Brain microvascular endothelial cell (primary cell): ENCODE data around the gene ADI1.
"Not testable (repeated sequence)": the region's sequence is repeated elsewhere in the genome, so short reads cannot be mapped to it uniquely, and the experiment has no call there.

ENCODE experiments used
- DNase-seq: peaks from one replicate; pipeline ENCODE4 v3.0.0-alpha.2; 2020
- H3K27ac ChIP-seq: fragments of 250-450 bp; sonication (Bioruptor Pico); 2 replicates; pipeline ENCODE4 v1.5.1; 2020; ENCODE audit warnings: mild to moderate bottlenecking, moderate library complexity
- H3K27me3 ChIP-seq: fragments of 250-450 bp; sonication (Bioruptor Pico); replicated peaks from 2 replicates; pipeline ENCODE4 v1.5.1; 2020; ENCODE audit warnings: mild to moderate bottlenecking
- H3K36me3 ChIP-seq: fragments of 250-450 bp; sonication (Bioruptor Pico); replicated peaks from 2 replicates; pipeline ENCODE4 v1.5.1; 2020; ENCODE audit warnings: mild to moderate bottlenecking
- H3K4me3 ChIP-seq: 2 replicates; pipeline ENCODE4 v1.5.1; 2011; ENCODE audit warnings: low read depth, mild to moderate bottlenecking, control low read depth, low read length, moderate library complexity
- in situ Hi-C: cut with HindIII; loops from 2 replicates; pipeline ENCODE4 v1.10.0; 2017; ENCODE audit warnings: low sequenced_read_pairs, low pct_ligation_motif_present
- TF ChIP-seq, protein P1 (sequence below): IDR thresholded peaks from 2 replicates; pipeline ENCODE4 v1.5.1; 2011; ENCODE audit warnings: low read depth, mild to moderate bottlenecking, moderate library complexity, low read length, control low read depth, inconsistent platforms; ENCODE audit errors: missing control alignments

ADI1 gene

GRCh38 chr2:3517948-3518495 lies 1.3 kb downstream of the ADI1 start:
- H3K27me3 ChIP-seq, result no peaks in the 10 kb centered on the region
- in situ Hi-C loops, result no loop called here
- peak overlapping the region; percentile 77 for H3K27ac ChIP-seq
- peak overlapping the region; percentile 91 for H3K4me3 ChIP-seq
- TF ChIP-seq, protein P1, sequence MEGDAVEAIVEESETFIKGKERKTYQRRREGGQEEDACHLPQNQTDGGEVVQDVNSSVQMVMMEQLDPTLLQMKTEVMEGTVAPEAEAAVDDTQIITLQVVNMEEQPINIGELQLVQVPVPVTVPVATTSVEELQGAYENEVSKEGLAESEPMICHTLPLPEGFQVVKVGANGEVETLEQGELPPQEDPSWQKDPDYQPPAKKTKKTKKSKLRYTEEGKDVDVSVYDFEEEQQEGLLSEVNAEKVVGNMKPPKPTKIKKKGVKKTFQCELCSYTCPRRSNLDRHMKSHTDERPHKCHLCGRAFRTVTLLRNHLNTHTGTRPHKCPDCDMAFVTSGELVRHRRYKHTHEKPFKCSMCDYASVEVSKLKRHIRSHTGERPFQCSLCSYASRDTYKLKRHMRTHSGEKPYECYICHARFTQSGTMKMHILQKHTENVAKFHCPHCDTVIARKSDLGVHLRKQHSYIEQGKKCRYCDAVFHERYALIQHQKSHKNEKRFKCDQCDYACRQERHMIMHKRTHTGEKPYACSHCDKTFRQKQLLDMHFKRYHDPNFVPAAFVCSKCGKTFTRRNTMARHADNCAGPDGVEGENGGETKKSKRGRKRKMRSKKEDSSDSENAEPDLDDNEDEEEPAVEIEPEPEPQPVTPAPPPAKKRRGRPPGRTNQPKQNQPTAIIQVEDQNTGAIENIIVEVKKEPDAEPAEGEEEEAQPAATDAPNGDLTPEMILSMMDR, result no peak
- no peak for DNase-seq
- peaks cover 4% of the 10 kb centered on the region for H3K36me3 ChIP-seq

GRCh38 chr2:3516831-3517230 lies 2.5 kb downstream of the ADI1 start:
- peaks cover 16% of the 10 kb centered on the region for H3K36me3 ChIP-seq
- TF ChIP-seq, protein P1, result no peak
- H3K27ac ChIP-seq, result no peak overlapping the region
- no peak overlapping the region for H3K4me3 ChIP-seq
- no peak for DNase-seq
- in situ Hi-C loops, result no loop called here
- H3K27me3 ChIP-seq, result no peaks in the 10 kb centered on the region

DNA sequence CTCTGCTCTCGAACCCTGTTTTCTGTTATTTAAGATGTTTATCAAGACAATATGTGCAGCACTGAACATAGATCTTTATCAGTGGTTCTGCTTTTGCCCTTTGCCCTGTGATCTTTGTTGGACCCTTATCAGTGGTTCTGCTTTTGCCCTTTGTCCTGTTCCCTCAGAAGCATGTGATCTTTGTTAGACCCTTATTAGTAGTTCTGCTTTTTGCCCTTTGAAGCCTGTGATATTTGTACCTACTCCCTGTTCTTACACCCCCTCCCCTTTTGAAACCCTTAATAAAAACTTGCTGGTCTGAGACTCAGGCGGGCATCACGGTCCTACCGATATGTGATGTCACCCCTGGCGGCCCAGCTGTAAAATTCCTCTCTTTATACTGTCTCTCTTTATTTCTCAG lies 3.9 kb downstream of the ADI1 start:
- H3K36me3 ChIP-seq, result peaks cover 17% of the 10 kb centered on the region
- H3K4me3 ChIP-seq, DNase-seq, H3K27me3 ChIP-seq, H3K27ac ChIP-seq, in situ Hi-C loops: not testable (repeated sequence)

DNA sequence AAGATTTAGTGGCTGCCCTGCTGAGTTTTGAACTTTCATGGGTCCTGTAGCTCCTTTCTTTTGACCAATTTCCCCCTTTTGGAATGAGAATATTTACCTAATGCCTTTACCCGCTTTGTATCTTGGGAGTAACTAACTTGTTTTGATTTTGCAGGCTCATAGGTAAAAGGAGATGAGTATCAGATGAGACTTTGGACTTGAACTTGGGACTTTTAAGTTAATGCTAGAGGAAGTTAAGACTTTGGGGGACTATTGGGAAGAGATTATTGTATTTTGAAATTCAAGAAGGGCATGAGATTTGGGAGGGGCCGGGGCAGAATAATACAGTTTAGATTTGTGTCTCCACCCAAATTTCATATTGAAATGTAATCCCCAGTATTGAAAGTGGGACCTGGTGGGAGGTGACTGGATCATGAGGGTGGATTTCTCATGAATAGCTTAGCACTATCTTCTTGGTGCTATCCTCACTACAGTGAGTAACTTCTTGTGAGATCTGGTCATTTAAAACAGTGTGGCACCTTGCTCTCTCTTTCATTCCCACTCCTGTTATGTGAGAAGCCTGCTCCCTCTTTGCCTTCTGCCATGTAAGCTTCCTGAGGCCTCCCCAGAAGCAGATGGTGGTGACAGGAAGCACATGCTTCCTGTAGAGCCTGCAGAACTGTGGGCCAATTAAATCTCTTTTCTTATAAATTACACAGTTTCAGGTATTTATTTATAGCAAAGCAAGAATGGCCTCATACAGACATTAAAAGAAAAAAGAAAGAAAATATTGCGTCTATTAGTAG lies 6.1 kb downstream of the ADI1 start:
- TF ChIP-seq, protein P1, result no peak
- no peak overlapping the region for H3K27ac ChIP-seq
- in situ Hi-C loops, result no loop called here
- DNase-seq, result no peak
- H3K27me3 ChIP-seq, result no peaks in the 10 kb centered on the region
- peaks cover 17% of the 10 kb centered on the region for H3K36me3 ChIP-seq
- no peak overlapping the region for H3K4me3 ChIP-seq

- Histone ChIP-seq H3K27me3 (no peaks in the 10 kb centered on the region), H3K4me3 (no peak overlapping the region), H3K36me3 (peaks cover 16% of the 10 kb centered on the region), H3K27ac (no peak overlapping the region)
- TF ChIP-seq, protein P1, result no peak
- DNase-seq, result no peak
- in situ Hi-C loops, result no loop called here
Measured at GRCh38 chr2:3512086-3512485, 7.2 kb downstream of the ADI1 start.

DNA sequence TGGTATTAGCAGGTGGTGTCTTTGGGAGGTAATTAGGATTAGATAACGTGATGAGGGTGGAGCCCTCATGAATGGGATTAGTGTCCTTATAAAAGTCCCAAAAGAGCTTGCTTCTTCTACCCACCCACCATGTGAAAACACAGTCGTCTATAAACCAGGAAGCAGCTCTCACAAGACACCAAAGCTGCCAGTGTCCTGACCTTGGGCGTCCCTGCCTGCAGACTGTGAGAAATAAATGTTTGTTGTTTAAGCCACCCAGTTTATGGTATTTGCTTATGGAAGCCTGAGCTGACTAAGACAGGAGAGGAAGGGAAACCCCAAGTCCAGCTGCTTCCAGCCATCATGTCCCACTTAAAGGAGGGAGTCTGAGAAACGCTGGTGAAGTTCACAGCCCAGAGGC lies 13.6 kb downstream of the ADI1 start:
- in situ Hi-C loops, result no loop called here
- Histone ChIP-seq H3K27me3 (no peaks in the 10 kb centered on the region), H3K27ac (no peak overlapping the region), H3K4me3 (no peak overlapping the region), H3K36me3 (peaks cover 2% of the 10 kb centered on the region)
- DNase-seq, result no peak
- TF ChIP-seq, protein P1, result no peak
